ENCODE measurements around the gene PDE3B. TPM values are rescaled to one million over a fixed set of nuclear protein-coding genes. Genes with fewer than 3 reads are reported as not detected.

The PDE3B gene
- total RNA-seq, 6 experiments from 2014 or later = 14.9 to 47.1 (median 28.8) TPM

DNA sequence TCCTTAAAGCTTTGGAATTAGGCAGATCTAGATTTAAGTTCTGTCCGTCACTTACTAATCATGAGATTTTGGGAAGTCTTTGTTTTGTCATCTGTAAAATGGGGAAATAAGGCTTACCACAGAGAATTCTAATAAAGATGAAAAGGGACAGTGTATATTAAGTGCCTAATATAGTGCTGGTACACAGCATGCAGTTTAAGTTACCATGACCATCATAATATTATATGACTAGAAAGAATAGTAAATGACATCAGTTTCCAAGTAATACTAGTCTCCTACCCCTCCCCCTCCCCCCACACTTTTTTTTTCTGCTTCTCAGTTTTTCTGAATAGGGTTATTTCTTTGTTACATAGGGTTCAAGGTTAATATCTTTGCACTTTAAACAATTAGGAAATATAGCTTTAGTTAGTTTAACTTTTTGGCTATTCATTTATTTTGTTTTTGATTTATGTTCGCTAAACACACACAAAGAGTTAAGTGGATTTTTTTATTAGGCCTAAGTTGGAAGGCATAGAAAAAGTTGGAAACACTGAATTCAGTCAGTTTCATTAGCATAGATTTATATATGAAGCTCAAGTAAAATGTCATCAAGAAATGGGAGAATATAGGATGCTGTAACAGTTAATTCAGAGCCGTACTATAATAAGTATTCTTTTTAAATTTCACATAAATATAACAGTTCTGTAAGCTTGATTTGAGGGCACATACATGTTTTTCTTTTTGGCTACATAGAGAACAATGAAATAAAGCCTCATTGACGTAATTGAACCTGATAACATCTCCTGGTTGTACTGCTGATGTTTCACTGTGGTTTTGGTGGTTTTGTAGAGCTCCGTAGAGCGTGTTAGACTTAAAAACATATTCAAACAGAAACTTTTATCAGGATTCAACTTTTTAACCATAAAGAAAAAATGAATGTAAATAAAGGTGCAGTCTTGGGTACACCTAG lies 121.2 kb downstream of the PDE3B start:
- Histone ChIP-seq H3K9me3 (no peaks in the 10 kb centered on the region), H3K27me3 (no peaks in the 10 kb centered on the region), H3K4me3 (no peak overlapping the region), H3K4me1 (peaks cover 0 to 4% (median 1%) of the 10 kb centered on the region in 4 donors), H3K36me3 (no peaks in the 10 kb centered on the region), H3K27ac (no peak overlapping the region)
- DNase-seq = no peak
- no peak for TF ChIP-seq POLR2A (IDR thresholded peaks at IDR 0.05)
- TF ChIP-seq, protein P1, sequence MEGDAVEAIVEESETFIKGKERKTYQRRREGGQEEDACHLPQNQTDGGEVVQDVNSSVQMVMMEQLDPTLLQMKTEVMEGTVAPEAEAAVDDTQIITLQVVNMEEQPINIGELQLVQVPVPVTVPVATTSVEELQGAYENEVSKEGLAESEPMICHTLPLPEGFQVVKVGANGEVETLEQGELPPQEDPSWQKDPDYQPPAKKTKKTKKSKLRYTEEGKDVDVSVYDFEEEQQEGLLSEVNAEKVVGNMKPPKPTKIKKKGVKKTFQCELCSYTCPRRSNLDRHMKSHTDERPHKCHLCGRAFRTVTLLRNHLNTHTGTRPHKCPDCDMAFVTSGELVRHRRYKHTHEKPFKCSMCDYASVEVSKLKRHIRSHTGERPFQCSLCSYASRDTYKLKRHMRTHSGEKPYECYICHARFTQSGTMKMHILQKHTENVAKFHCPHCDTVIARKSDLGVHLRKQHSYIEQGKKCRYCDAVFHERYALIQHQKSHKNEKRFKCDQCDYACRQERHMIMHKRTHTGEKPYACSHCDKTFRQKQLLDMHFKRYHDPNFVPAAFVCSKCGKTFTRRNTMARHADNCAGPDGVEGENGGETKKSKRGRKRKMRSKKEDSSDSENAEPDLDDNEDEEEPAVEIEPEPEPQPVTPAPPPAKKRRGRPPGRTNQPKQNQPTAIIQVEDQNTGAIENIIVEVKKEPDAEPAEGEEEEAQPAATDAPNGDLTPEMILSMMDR (IDR thresholded peaks at IDR 0.05) = no peak
- 64% methylated on average over 6 of the region's 6 CpGs for WGBS (ENCODE audit: insufficient coverage, low coverage, low lambda C conversion rate, missing lambda C conversion rate)
- peak in 2 of 4 donors; percentile 36 to 51 for ATAC-seq
- intact Hi-C loops (cut with DNase I) = no loop called here

DNA sequence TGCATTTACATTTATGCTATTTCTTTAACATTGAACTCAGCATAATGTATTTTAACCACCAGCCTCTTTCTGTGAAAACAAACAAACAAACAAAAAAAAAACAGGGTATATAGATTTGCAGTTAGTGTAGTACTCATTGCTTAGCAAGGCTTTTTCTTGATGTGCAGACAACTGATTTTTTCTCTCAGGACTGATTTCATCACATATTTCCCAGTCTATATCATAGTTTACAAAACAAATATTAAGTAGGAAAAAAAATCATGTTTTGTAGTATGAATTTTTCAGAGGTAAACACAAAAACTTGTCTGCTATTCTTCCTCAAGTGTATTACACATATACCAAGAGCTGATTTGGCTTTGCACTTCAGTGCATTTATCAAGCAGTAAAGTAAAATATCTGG lies 123.0 kb downstream of the PDE3B start:
- Histone ChIP-seq H3K36me3 (no peaks in the 10 kb centered on the region), H3K4me3 (no peak overlapping the region), H3K27ac (no peak overlapping the region), H3K27me3 (no peaks in the 10 kb centered on the region), H3K4me1 (peaks cover 0 to 15% (median 2%) of the 10 kb centered on the region in 4 donors), H3K9me3 (no peaks in the 10 kb centered on the region)
- DNase-seq (no peak), ATAC-seq (no peak)
- intact Hi-C loops (cut with DNase I) = no loop called here
- TF ChIP-seq POLR2A (IDR thresholded peaks at IDR 0.05) = no peak
- TF ChIP-seq, protein P1 (IDR thresholded peaks at IDR 0.05) = no peak

DNA sequence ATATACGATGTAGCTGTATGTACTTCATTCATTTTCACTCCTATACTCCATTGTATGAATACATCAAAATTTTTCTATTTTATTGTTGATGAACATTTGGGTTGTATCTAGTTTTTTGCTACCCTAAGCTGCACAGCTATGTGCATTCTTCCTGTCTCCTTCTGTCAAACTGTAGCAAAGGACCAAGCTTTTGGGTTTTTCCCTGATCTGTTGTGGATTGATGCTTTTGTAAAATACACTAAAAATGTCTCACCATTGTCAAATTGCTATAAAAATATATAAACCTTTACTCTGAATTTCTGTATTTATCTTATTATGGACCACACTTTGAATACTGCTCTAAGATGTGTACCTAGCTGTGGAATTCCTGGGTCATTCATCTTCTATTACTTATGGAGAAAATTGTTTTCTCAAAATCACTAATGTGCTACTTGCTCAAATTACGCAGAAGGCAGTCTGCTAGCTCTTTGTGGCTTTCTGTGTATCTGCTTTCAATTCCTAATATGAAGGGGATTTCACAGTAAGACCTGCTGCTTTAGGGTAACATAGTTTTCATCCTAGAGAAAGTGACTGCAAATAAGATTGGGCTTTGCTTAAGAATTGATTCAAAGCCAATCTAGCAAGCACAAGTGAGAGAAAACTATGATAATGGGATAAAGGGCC lies 125.1 kb downstream of the PDE3B start:
- H3K27ac ChIP-seq = no peak overlapping the region

DNA sequence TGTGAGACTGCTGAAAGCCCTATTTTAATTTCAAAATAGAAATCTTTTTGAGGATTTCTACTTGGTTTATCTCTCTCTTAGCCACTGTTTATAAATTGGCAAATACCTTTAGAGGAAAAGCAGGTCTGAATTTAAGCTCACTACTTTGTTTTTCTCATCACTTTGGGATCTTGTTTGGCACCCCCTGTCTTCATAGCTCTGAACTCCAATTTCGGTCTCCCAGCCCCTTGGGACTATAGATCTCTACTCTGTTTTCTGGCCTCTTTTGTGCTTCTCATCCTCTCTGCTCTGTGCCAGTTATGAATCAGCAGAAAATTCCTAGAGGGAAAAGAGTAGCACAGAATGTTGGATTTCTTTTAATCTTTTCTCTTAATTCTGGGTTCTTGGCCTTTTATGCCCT lies 130.2 kb downstream of the PDE3B start:
- H3K4me3 ChIP-seq = no peak overlapping the region
- H3K9me3 ChIP-seq = no peaks in the 10 kb centered on the region
- intact Hi-C loops (cut with DNase I) = no loop called here
- 89% methylated on average over 1 of the region's 1 CpG for WGBS (ENCODE audit: insufficient coverage, low coverage, low lambda C conversion rate, missing lambda C conversion rate)
- no peaks in the 10 kb centered on the region for H3K36me3 ChIP-seq
- ATAC-seq (peak in 1 of 4 donors; percentile 18), DNase-seq (no peak)
- H3K4me1 ChIP-seq = peaks cover 0 to 15% (median 2%) of the 10 kb centered on the region in 4 donors
- TF ChIP-seq, protein P1 (IDR thresholded peaks at IDR 0.05) = peak in 3 of 4 donors; percentile 13 to 20 (median 14)
- TF ChIP-seq POLR2A (IDR thresholded peaks at IDR 0.05) = no peak
- H3K27ac ChIP-seq = no peak overlapping the region
- no peaks in the 10 kb centered on the region for H3K27me3 ChIP-seq

More for the DNA sequence above, 125.1 kb downstream of the PDE3B start:
- Histone ChIP-seq H3K9me3 (no peaks in the 10 kb centered on the region), H3K4me3 (no peak overlapping the region), H3K4me1 (peaks cover 0 to 15% (median 2%) of the 10 kb centered on the region in 4 donors), H3K36me3 (no peaks in the 10 kb centered on the region), H3K27me3 (no peaks in the 10 kb centered on the region)
- no peak for TF ChIP-seq POLR2A (IDR thresholded peaks at IDR 0.05)
- TF ChIP-seq, protein P1 (IDR thresholded peaks at IDR 0.05) = no peak
- ATAC-seq (no peak), DNase-seq (no peak)
- intact Hi-C loops (cut with DNase I) = no loop called here
- WGBS (ENCODE audit: insufficient coverage, low coverage, low lambda C conversion rate, missing lambda C conversion rate) = 92% methylated on average over 2 of the region's 2 CpGs
